ENCODE measurements around the gene STOML2. TPM values are rescaled to one million over a fixed set of nuclear protein-coding genes. Genes with fewer than 3 reads are reported as not detected.

STOML2 gene
- total RNA-seq, 4 donors from 2014 or later: 76.3 to 105 (median 88.6) TPM

DNA sequence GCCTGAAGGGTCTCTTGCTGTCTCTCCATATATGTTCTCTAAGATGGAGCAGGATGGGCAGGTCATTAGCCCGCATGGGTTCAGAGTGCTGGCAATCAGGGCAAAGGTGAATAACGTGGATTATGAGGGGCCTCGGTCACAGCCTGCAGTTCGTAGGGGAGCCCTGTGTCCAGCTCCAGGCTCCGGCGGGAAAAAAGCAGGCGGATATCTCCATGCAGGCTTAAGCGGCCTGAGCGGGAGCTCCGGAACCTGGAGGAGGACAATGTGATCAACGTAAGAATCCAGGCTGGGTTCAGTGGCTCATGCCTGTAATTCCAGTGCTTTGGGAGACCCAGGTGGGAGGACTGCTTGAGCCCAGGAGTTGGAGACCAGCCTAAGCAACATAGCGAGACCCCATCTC is 2.2 kb upstream of the STOML2 start:
- WGBS, 2 donors: 86 to 91% methylated on average over 12 of the region's 12 CpGs
- TF ChIP-seq CTCF (IDR thresholded peaks at IDR 0.05) (no peak), POLR2A (IDR thresholded peaks at IDR 0.05) (no peak)
- no peak overlapping the region for H3K4me3 ChIP-seq (ENCODE audit: low read depth, poor library complexity, severe bottlenecking)
- DNase-seq (ENCODE audit: low spot score in 2 of 2): peak in 1 of 2 donors; percentile 60
- intact Hi-C loops (cut with DNase I; ENCODE audit: low total_unique reads): no loop called here

DNA sequence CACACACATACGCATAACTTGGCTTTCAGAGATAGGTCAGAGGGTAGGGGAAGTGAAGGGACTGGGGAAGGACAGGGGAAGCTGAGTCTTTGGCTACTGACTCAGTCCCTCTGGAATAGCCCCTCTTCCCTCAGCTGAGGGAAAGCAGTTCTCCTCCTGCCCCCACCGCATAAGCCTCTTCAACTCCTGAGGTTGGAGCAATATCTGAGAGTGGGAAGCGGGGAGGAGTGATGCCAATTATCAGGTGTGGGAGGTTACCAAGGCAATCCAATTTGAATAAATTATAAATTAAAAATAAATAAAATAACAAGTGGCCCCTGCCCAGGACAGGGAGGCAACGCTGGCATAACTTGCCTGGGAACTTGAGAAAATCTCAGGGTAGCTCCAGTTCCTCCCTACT is 1.7 kb upstream of the STOML2 start:
- no peak overlapping the region for H3K4me3 ChIP-seq (ENCODE audit: low read depth, poor library complexity, severe bottlenecking)
- DNase-seq (ENCODE audit: low spot score in 2 of 2): no peak
- intact Hi-C loops (cut with DNase I; ENCODE audit: low total_unique reads): no loop called here
- TF ChIP-seq POLR2A (IDR thresholded peaks at IDR 0.05): no peak
- TF ChIP-seq CTCF (IDR thresholded peaks at IDR 0.05): no peak
- 83 to 87% methylated on average over 4 of the region's 4 CpGs for WGBS, 2 donors

DNA sequence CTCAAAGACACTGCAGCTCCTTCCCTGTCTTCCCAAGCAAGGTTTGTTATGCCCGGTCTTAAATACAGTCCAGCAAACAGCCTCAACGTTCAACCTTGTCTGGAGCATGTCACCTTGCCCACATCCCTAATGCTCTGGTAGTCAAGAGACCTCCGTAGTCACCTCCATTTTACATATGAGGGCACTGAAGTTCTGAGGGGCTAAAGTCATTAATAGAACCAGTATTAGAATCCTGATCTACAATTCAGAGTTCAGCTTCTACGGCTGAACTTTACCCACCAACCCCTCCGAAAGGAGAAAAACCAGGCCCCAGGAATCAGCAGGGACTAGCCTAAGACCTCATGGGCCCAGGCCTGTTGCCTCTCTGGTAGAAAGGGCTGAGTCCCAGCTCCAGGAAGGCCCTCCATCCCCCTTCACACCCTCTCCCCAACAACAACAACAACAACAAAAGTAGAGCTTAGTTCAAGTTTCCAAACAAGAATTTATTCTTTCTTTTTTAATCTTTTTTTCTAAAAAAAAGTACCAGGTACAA is 795 bp upstream of the STOML2 start:
- H3K4me3 ChIP-seq (ENCODE audit: low read depth, poor library complexity, severe bottlenecking): no peak overlapping the region
- intact Hi-C loops (cut with DNase I; ENCODE audit: low total_unique reads): no loop called here
- 28 to 39% methylated on average over 5 of the region's 5 CpGs for WGBS, 2 donors
- DNase-seq (ENCODE audit: low spot score in 2 of 2): no peak
- no peak for TF ChIP-seq POLR2A (IDR thresholded peaks at IDR 0.05)
- no peak for TF ChIP-seq CTCF (IDR thresholded peaks at IDR 0.05)

DNA sequence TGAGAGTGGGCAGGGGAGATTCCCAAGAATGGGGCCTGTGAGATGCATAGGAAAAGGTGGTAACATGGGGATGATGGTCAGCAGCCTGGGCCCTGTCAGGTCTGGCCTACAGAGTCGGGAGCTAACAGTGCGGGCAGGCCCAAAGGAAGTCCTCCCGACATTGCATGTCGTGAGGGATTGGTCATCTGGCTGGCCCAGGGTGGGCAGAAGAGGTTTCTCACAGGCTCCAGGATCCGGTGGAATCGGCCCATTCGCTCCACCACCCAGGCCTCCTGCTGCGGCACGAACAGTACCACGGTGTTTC is 514 bp downstream of the STOML2 start:
- DNase-seq (ENCODE audit: low spot score in 2 of 2): no peak
- TF ChIP-seq POLR2A (IDR thresholded peaks at IDR 0.05) (no peak), CTCF (IDR thresholded peaks at IDR 0.05) (no peak)
- intact Hi-C loops (cut with DNase I; ENCODE audit: low total_unique reads): no loop called here
- WGBS, 2 donors: 4 to 5% methylated on average over 10 of the region's 10 CpGs
- H3K4me3 ChIP-seq (ENCODE audit: low read depth, poor library complexity, severe bottlenecking): peak overlapping the region; percentile 37

GRCh38 chr9:35097573-35097972 is 5.4 kb downstream of the STOML2 start:
- 89 to 93% methylated on average over 3 of the region's 3 CpGs for WGBS, 2 donors
- intact Hi-C loops (cut with DNase I; ENCODE audit: low total_unique reads): no loop called here

More at GRCh38 chr9:35097573-35097972, 5.4 kb downstream of the STOML2 start:
- no peak overlapping the region for H3K4me3 ChIP-seq (ENCODE audit: low read depth, poor library complexity, severe bottlenecking)
- TF ChIP-seq CTCF (IDR thresholded peaks at IDR 0.05) (no peak), POLR2A (IDR thresholded peaks at IDR 0.05) (no peak)
- DNase-seq (ENCODE audit: low spot score in 2 of 2): no peak
